ENCODE results near the gene TTC33.

Gene TTC33

GRCh38 chr5:40524677-40525076 is 231.1 kb downstream of the TTC33 start:
- no peak for DNase-seq (ENCODE audit: extremely low read depth in 1 of 2, low read depth in 1 of 2)

GRCh38 chr5:40521925-40522324 is 233.8 kb downstream of the TTC33 start:
- DNase-seq (ENCODE audit: extremely low read depth in 1 of 2, low read depth in 1 of 2), result no peak

GRCh38 chr5:40521108-40521785 is 234.5 kb downstream of the TTC33 start:
- DNase-seq (ENCODE audit: extremely low read depth in 1 of 2, low read depth in 1 of 2), result no peak

- DNase-seq (ENCODE audit: extremely low read depth in 1 of 2, low read depth in 1 of 2), result no peak
Measured at GRCh38 chr5:40518485-40518917, 237.3 kb downstream of the TTC33 start.

GRCh38 chr5:40515476-40515875 is 240.3 kb downstream of the TTC33 start:
- no peak for DNase-seq (ENCODE audit: extremely low read depth in 1 of 2, low read depth in 1 of 2)

GRCh38 chr5:40514976-40515375 is 240.8 kb downstream of the TTC33 start:
- no peak for DNase-seq (ENCODE audit: extremely low read depth in 1 of 2, low read depth in 1 of 2)

- no peak for DNase-seq (ENCODE audit: extremely low read depth in 1 of 2, low read depth in 1 of 2)
Measured at GRCh38 chr5:40511801-40512200, 244.0 kb downstream of the TTC33 start.

GRCh38 chr5:40507095-40507494 is 248.7 kb downstream of the TTC33 start:
- no peak for DNase-seq (ENCODE audit: extremely low read depth in 1 of 2, low read depth in 1 of 2)

GRCh38 chr5:40505031-40505430 is 250.7 kb downstream of the TTC33 start:
- no peak for DNase-seq (ENCODE audit: extremely low read depth in 1 of 2, low read depth in 1 of 2)

GRCh38 chr5:40503439-40503838 is 252.3 kb downstream of the TTC33 start:
- DNase-seq (ENCODE audit: extremely low read depth in 1 of 2, low read depth in 1 of 2), result no peak

GRCh38 chr5:40502736-40503135 is 253.0 kb downstream of the TTC33 start:
- DNase-seq (ENCODE audit: extremely low read depth in 1 of 2, low read depth in 1 of 2), result no peak

GRCh38 chr5:40501711-40502444 is 253.9 kb downstream of the TTC33 start:
- DNase-seq (ENCODE audit: extremely low read depth in 1 of 2, low read depth in 1 of 2), result no peak

- no peak for DNase-seq (ENCODE audit: extremely low read depth in 1 of 2, low read depth in 1 of 2)
Measured at GRCh38 chr5:40499518-40500273, 256.1 kb downstream of the TTC33 start.

- DNase-seq (ENCODE audit: extremely low read depth in 1 of 2, low read depth in 1 of 2), result no peak
Measured at GRCh38 chr5:40499007-40499406, 256.8 kb downstream of the TTC33 start.

GRCh38 chr5:40497573-40497972 is 258.2 kb downstream of the TTC33 start:
- no peak for DNase-seq (ENCODE audit: extremely low read depth in 1 of 2, low read depth in 1 of 2)

GRCh38 chr5:40495237-40495635 is 260.5 kb downstream of the TTC33 start:
- no peak for DNase-seq (ENCODE audit: extremely low read depth in 1 of 2, low read depth in 1 of 2)

- DNase-seq (ENCODE audit: extremely low read depth in 1 of 2, low read depth in 1 of 2), result no peak
Measured at GRCh38 chr5:40494631-40495236, 261.0 kb downstream of the TTC33 start.

GRCh38 chr5:40492056-40492455 is 263.7 kb downstream of the TTC33 start:
- DNase-seq (ENCODE audit: extremely low read depth in 1 of 2, low read depth in 1 of 2), result no peak

GRCh38 chr5:40491644-40492043 is 264.1 kb downstream of the TTC33 start:
- DNase-seq (ENCODE audit: extremely low read depth in 1 of 2, low read depth in 1 of 2), result no peak

GRCh38 chr5:40490464-40491111 is 265.2 kb downstream of the TTC33 start:
- DNase-seq (ENCODE audit: extremely low read depth in 1 of 2, low read depth in 1 of 2), result no peak

GRCh38 chr5:40489421-40489820 is 266.3 kb downstream of the TTC33 start:
- DNase-seq (ENCODE audit: extremely low read depth in 1 of 2, low read depth in 1 of 2), result no peak

Data from activated CD8-positive, alpha-beta memory T cell treated with anti-CD3 and anti-CD28 coated beads for 1 hour (primary cell).